EH (cell line): Measurements from ENCODE around the gene MYD88.

Source experiments
- DNase-seq: peaks from one replicate; pipeline ENCODE4 v3.0.0-alpha.2; 2015; ENCODE audit warnings: low read depth

Gene MYD88

GRCh38 chr3:38165722-38166387, 27.4 kb downstream of the MYD88 start:
- DNase-seq = no peak

GRCh38 chr3:38167591-38167990, 29.1 kb downstream of the MYD88 start:
- no peak for DNase-seq

DNA sequence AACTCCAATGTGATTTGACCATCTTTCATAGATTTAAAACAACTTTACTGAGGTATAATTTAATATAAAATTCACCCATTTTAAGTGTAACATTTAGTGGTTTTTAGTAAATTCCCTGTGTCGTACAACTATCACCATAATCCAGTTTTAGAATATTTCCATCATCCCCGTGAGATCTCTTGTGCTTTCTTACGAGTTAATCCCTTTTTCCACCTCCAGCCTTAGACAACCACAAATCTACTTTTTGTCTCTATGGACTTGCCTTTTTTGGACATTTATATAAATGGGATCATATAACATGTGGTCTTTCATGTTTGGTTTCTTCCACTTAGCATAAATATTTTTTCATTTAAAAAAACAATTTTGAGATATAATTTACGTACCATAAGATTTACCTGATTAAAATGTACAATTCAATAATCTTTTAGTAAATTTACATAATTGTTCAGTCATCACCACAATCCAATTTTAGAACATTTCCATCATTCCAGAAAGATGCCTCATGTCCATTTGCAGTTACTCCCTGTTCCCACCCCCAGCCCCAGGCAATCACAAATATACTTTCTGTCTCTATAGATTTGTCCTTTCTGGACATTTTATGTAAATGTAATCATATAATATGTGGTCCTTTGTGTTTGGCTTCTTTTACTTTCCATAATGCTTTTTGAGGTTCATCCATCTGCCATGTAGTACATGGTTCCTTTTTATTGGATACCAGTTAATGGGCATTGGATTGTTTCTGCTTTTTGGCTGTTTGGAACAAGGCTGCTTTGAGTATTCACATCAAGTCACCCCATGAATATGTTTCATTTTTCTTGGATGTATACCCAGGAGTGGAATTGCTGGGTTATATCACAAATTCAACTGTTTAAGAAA, 29.9 kb downstream of the MYD88 start:
- peak; percentile 87 for DNase-seq

DNA sequence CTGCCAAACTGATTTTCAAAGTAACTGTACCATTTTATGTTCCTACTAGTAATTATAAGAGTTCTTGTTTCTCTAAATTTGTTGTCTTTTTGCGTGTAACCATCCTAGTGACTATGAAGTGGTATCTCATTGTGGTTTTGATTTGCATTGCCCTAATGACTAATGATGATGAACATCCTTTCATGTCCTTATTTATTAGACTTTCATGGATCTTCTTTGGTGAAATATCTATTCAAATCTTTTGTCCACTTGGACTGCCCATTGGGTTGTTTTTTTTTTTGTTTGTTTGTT, 30.5 kb downstream of the MYD88 start:
- peak; percentile 78 for DNase-seq

DNA sequence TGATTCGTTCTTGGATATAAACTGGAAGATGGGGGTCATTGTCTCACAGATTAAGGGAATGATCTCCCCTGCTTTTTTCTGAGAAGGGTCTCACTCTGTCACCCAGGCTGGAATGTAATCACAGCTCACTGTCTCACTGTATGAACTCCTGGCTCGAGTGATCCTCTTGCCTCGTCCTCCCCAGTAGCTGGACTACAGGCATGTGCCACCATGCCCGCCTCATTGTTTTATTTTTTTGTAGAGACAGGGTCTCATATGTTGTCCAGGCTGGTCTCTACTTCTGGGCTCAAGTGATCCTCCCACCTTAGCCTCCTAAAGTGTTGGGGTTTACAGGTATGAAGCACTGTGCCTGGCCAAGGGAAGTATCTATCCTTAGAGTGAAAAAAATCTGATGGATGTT, 32.3 kb downstream of the MYD88 start:
- DNase-seq = no peak

GRCh38 chr3:38171622-38172021, 33.2 kb downstream of the MYD88 start:
- DNase-seq = no peak

- no peak for DNase-seq
Measured at GRCh38 chr3:38173834-38174418, 35.5 kb downstream of the MYD88 start.

DNA sequence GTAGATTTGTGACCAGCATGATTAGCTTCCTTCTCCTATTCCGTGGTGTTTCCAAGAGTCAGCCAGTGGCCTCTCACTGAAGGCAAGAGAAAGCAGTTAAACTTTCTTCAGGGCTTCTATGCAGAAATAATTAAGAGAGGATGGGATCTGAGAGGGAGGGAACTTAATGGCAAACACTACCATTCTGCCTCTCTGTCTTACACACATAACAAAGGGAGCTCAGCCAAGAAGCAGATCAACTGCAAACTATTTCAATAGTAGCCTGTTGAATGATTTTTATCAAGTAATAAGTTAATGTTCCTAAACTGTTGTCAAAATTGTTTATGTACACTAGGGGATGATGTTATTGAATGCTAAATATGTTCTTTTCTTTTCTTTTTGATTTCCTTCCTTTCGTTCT, 38.7 kb downstream of the MYD88 start:
- no peak for DNase-seq

- no peak for DNase-seq
Measured at GRCh38 chr3:38186781-38187180, 48.3 kb downstream of the MYD88 start.

DNA sequence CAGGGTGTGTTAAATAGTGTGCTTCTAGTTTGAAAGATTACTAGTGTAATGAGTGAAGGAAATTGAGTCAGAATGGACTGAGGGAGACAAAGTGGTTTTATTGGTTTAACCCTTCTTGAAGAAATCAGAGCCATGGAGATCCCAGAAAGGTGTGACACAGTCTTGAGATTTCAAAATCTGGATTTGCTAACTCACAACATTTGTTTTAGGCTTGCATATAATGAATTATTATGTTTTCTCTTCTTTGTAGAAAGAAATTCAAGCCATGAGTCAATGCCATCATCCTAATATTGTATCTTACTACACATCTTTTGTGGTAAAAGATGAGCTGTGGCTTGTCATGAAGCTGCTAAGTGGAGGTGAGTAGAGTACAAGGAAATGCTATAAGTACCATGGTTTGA, 52.0 kb downstream of the MYD88 start:
- no peak for DNase-seq
